Smooth muscle cell (in vitro differentiated cells): ENCODE measurements around the gene SIX1. TPM values are rescaled to one million over a fixed set of nuclear protein-coding genes. Genes with fewer than 3 reads are reported as not detected.
A peak's percentile ranks its signal among the peaks of the same experiment; 100 is the strongest.

Experiments used
- DNase-seq: peaks from one replicate; lab custom pipeline; 2025; ENCODE audit not compliant: unreplicated experiment; lab: John Stamatoyannopoulos, UW
- H2AFZ ChIP-seq: fragments of 200-600 bp; sonication (generic); 2 replicates; pipeline ENCODE4 v1.6.0; 2016; ENCODE audit warnings: antibody characterized with exemption, low read depth, mild to moderate bottlenecking
- H3F3A ChIP-seq: fragments of 200-600 bp; sonication (generic); 2 replicates; pipeline ENCODE4 v1.6.0; 2017; ENCODE audit warnings: antibody characterized with exemption, low read depth
- H3K27ac ChIP-seq: fragments of 200-600 bp; sonication (generic); 2 replicates; pipeline ENCODE4 v1.5.1; 2016; ENCODE audit warnings: low read depth, mild to moderate bottlenecking
- H3K27me3 ChIP-seq: fragments of 200-600 bp; sonication (generic); 2 replicates; pipeline ENCODE4 v1.6.1; 2016; ENCODE audit warnings: low read depth, mild to moderate bottlenecking
- H3K36me3 ChIP-seq: fragments of 200-600 bp; sonication (generic); 2 replicates; pipeline ENCODE4 v1.5.1; 2016; ENCODE audit warnings: low read depth
- H3K4me1 ChIP-seq: fragments of 200-600 bp; sonication (generic); 2 replicates; pipeline ENCODE4 v1.5.1; 2016; ENCODE audit warnings: low read depth
- H3K4me2 ChIP-seq: fragments of 200-600 bp; sonication (generic); 2 replicates; pipeline ENCODE4 v1.6.0; 2016; ENCODE audit warnings: mild to moderate bottlenecking
- H3K4me3 ChIP-seq: fragments of 200-600 bp; sonication (generic); 2 replicates; pipeline ENCODE4 v1.5.1; 2016; ENCODE audit warnings: mild to moderate bottlenecking
- H3K79me2 ChIP-seq: fragments of 200-600 bp; sonication (generic); 2 replicates; pipeline ENCODE4 v1.6.0; 2016; ENCODE audit warnings: low read depth, mild to moderate bottlenecking
- H3K9ac ChIP-seq: fragments of 200-600 bp; sonication (generic); 2 replicates; pipeline ENCODE4 v1.6.0; 2016; ENCODE audit warnings: low read depth
- H3K9me3 ChIP-seq: fragments of 200-600 bp; sonication (generic); replicated peaks from 2 replicates; pipeline ENCODE4 v1.5.1; 2016; ENCODE audit warnings: low read depth
- H4K20me1 ChIP-seq: fragments of 200-600 bp; sonication (generic); 2 replicates; pipeline ENCODE4 v1.6.0; 2016; ENCODE audit warnings: low read depth
- CTCF ChIP-seq: fragments of 200-600 bp; sonication (generic); IDR thresholded peaks from 2 replicates; pipeline ENCODE4 v1.5.1; 2017; ENCODE audit warnings: borderline replicate concordance, mild to moderate bottlenecking, antibody characterized with exemption; ENCODE audit not compliant: insufficient read depth, poor library complexity, severe bottlenecking
- WGBS: methylation state at CpG from one replicate; pipeline ENCODE4 v1.1.7; 2016; ENCODE audit warnings: low lambda C conversion rate; 5-methylcytosine and 5-hydroxymethylcytosine counted together
- polyA plus RNA-seq: library from polyadenylated mRNA; unstranded; fragments of >200 nt; fragmentation: Nextera tagmentation; extraction: Ambion mirVana; gene quantifications from 2 replicates; pipeline ENCODE4 v1.2.1, GENCODE V29; 2016
- total RNA-seq: library from RNA; depleted of rRNA; stranded (reverse); fragments of >200 nt; gene quantifications from 2 replicates; pipeline ENCODE4 v1.2.3, GENCODE V29; 2014

SIX1 gene
- total RNA-seq (0.54 TPM in 1 of 2 replicates, not detected in the other), polyA plus RNA-seq (not detected in 2 replicates)

DNA sequence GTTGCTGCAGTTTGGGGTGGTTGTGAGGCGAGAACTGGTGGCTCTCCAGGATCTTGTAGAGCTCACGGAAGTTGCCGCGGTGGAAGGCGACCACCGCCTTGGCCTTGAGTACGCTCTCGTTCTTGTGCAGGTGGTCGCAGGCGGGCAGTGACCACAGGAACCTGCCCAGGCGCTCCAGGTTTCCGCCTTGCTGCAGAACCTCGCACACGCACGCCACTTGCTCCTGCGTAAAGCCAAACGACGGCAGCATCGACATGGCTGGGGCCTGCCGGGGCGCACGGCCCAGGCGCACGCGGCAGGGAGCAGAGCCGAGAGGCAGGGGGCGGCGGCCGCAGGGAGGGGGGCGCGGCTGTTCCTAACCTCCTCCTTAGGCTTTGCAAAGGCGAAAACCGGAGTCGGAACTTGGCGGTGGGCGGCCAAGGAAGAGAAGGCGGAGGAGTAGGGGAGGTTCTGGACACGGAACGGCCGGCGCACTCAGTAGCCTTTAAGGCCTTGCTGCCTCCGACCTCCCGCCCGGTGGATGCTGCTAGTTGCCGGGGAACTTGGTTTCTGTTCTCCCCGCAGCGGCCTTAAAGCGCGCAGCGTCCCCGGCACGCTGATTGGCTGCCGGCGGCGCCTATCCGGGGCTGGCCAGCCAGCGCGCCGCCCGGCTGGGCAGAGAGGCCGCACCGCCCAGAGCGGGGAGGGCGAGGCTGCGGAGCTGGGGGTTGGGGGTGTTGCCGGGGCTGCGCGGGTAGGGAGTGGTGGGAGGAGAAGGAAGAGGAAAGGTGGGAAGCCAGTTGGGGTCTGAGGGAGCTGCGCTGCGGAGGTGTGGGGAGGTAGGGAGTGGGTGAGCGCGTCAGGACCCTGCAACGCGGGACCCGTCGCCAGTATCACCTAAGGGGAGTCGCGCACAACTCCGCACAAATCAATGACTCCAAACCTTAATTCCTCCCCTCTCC is at the start of gene SIX1:
SIX1 (minus strand) TSS at position 544 of the 941 bp plus-strand sequence; CDS start at position 256, 288 bp downstream.
- Histone ChIP-seq H3K4me2 (peak within 1 kb of the TSS; percentile 90), H3K9me3 (no peaks in the 10 kb centered on the region), H3F3A (peaks cover 7% of the 10 kb centered on the region), H3K4me3 (peak within 1 kb of the TSS; percentile 48), H3K36me3 (no peaks in the 10 kb centered on the region), H3K27ac (no peak within 1 kb of the TSS), H3K27me3 (peaks cover 100% of the 10 kb centered on the region), H3K79me2 (no peaks in the 10 kb centered on the region), H2AFZ (no peak within 1 kb of the TSS), H3K9ac (no peak within 1 kb of the TSS), H3K4me1 (peaks cover 25% of the 10 kb centered on the region), H4K20me1 (no peaks in the 10 kb centered on the region)
- TF ChIP-seq CTCF = no peak
- no peak for DNase-seq
- 1% methylated on average over 69 of the region's 79 CpGs for WGBS

DNA sequence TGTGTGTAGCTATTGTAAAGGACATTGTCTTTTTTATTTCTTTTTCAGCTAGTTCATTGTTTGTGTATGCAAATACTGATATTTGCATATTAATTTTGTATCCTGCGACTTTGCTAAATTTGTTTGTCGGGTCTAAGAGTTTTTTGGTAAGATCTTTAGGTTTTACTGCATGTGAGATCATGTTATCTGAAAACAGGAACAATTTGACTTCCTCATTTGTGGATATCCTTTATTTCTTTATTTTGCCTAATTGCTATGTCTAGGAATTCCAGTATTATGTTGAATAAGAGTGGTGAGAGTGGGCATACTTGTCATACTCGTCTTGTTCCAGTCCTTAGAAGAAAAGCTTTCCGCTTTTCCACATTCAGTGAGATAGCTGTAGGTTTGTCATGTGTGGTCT is 46.0 kb upstream of the SIX1 start:
- Histone ChIP-seq H3K79me2 (no peaks in the 10 kb centered on the region), H2AFZ (no peak overlapping the region), H3K9me3 (no peaks in the 10 kb centered on the region), H3K27ac (no peak overlapping the region), H3F3A (no peaks in the 10 kb centered on the region), H3K36me3 (no peaks in the 10 kb centered on the region), H3K27me3 (no peaks in the 10 kb centered on the region), H3K9ac (no peak overlapping the region), H3K4me3 (no peak overlapping the region), H4K20me1 (no peaks in the 10 kb centered on the region), H3K4me1 (no peaks in the 10 kb centered on the region), H3K4me2 (no peak overlapping the region)
- DNase-seq = no peak
- 85% methylated on average over 4 of the region's 4 CpGs for WGBS
- no peak for TF ChIP-seq CTCF

GRCh38 chr14:60691383-60692113 is 42.3 kb upstream of the SIX1 start:
- no peak for DNase-seq
- H3K9me3 ChIP-seq = no peaks in the 10 kb centered on the region
- 88% methylated on average over 3 of the region's 3 CpGs for WGBS

More at GRCh38 chr14:60691383-60692113, 42.3 kb upstream of the SIX1 start:
- no peaks in the 10 kb centered on the region for H3K79me2 ChIP-seq
- no peaks in the 10 kb centered on the region for H4K20me1 ChIP-seq
- no peaks in the 10 kb centered on the region for H3F3A ChIP-seq
- H3K4me1 ChIP-seq = no peaks in the 10 kb centered on the region
- no peak overlapping the region for H3K4me3 ChIP-seq
- no peaks in the 10 kb centered on the region for H3K36me3 ChIP-seq
- no peak overlapping the region for H3K4me2 ChIP-seq
- no peak overlapping the region for H3K9ac ChIP-seq
- H2AFZ ChIP-seq = no peak overlapping the region
- H3K27ac ChIP-seq = no peak overlapping the region
- no peak for TF ChIP-seq CTCF
- no peaks in the 10 kb centered on the region for H3K27me3 ChIP-seq
